ENCODE data around the gene RSPH1. TPM values are rescaled to one million over a fixed set of nuclear protein-coding genes. Genes with fewer than 3 reads are reported as not detected.

Gene RSPH1
- total RNA-seq, 1 donor = not detected

DNA sequence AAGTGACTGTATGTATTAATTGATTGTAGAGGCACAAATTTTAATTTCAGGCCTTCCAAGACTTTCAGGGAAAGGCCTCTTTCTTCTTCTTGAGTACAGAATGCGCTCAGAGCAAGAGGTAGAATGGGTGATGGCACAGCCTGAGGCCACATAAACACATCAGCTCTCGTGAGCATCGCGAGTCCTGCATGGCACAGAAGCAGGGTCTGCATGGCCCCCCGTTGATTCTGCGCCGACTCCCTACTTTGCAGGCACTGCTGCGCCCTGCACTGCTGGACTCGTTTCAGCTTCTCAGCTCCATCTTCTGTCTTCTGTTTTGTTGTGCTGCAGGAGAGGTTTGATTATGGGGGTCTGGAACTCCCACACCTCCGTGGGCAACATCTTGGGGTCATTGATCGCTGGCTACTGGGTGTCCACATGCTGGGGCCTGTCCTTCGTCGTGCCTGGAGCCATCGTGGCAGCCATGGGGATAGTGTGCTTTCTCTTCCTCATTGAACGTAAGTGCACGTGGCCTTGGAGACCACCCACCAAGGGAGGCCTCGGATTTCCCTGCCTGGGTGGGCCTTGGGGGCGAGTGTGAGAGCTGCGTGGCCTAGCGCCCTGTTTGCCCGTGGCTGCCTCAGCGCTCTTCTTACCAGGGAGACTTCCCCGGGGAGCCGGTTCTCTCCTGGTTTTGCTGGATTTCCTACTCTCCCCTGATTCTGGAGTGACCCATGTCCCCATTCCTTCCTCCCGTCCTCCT, 47.3 kb upstream of the RSPH1 start:
- Histone ChIP-seq H3K4me3 (ENCODE audit: insufficient read depth, low read length) (no peak overlapping the region), H3K36me3 (ENCODE audit: insufficient read depth, low read length) (no peaks in the 10 kb centered on the region), H4K20me1 (ENCODE audit: insufficient read depth, low read length) (no peaks in the 10 kb centered on the region), H3K4me1 (ENCODE audit: insufficient read depth, low read length) (no peaks in the 10 kb centered on the region), H3K27ac (ENCODE audit: low read depth, low read length) (no peak overlapping the region), H3K27me3 (ENCODE audit: insufficient read depth, low read length) (peaks cover 6% of the 10 kb centered on the region), H2AFZ (ENCODE audit: low read length) (no peak overlapping the region), H3K9me3 (ENCODE audit: low read depth, low read length) (no peaks in the 10 kb centered on the region), H3K79me2 (ENCODE audit: insufficient read depth, low read length) (no peaks in the 10 kb centered on the region), H3K4me2 (ENCODE audit: insufficient read depth, low read length) (no peak overlapping the region)
- no peak for DNase-seq (ENCODE audit: insufficient read length, low spot score, missing footprints)
- TF ChIP-seq, protein P1, sequence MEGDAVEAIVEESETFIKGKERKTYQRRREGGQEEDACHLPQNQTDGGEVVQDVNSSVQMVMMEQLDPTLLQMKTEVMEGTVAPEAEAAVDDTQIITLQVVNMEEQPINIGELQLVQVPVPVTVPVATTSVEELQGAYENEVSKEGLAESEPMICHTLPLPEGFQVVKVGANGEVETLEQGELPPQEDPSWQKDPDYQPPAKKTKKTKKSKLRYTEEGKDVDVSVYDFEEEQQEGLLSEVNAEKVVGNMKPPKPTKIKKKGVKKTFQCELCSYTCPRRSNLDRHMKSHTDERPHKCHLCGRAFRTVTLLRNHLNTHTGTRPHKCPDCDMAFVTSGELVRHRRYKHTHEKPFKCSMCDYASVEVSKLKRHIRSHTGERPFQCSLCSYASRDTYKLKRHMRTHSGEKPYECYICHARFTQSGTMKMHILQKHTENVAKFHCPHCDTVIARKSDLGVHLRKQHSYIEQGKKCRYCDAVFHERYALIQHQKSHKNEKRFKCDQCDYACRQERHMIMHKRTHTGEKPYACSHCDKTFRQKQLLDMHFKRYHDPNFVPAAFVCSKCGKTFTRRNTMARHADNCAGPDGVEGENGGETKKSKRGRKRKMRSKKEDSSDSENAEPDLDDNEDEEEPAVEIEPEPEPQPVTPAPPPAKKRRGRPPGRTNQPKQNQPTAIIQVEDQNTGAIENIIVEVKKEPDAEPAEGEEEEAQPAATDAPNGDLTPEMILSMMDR (IDR thresholded peaks at IDR 0.05; ENCODE audit: extremely low read depth, low read depth, low read length) = no peak

GRCh38 chr21:42542596-42542995, 46.6 kb upstream of the RSPH1 start:
- Histone ChIP-seq H3K79me2 (ENCODE audit: insufficient read depth, low read length) (no peaks in the 10 kb centered on the region), H3K27ac (ENCODE audit: low read depth, low read length) (no peak overlapping the region), H3K9me3 (ENCODE audit: low read depth, low read length) (no peaks in the 10 kb centered on the region), H3K4me1 (ENCODE audit: insufficient read depth, low read length) (no peaks in the 10 kb centered on the region), H2AFZ (ENCODE audit: low read length) (no peak overlapping the region), H4K20me1 (ENCODE audit: insufficient read depth, low read length) (no peaks in the 10 kb centered on the region), H3K36me3 (ENCODE audit: insufficient read depth, low read length) (no peaks in the 10 kb centered on the region), H3K4me3 (ENCODE audit: insufficient read depth, low read length) (no peak overlapping the region), H3K4me2 (ENCODE audit: insufficient read depth, low read length) (no peak overlapping the region), H3K27me3 (ENCODE audit: insufficient read depth, low read length) (peaks cover 6% of the 10 kb centered on the region)
- no peak for DNase-seq (ENCODE audit: insufficient read length, low spot score, missing footprints)
- TF ChIP-seq, protein P1 (IDR thresholded peaks at IDR 0.05; ENCODE audit: extremely low read depth, low read depth, low read length) = no peak

DNA sequence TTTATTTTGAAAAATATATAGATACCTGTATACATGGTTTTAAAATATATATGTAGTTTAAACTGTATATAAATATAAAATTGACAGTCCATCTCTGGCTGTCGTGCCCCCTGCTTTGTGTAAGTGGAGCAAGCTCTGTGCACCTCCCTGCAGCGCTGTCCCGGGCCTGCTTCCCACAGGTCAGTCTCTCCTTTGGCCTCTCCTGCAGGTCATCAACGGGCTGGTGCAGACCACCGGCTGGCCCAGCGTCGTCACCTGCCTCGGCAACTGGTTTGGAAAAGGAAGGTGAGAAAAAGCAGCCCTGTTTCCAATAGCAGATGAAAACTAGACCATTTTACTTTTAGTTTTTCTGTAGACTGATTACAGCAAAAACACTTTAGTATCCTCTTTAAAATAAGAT, 46.2 kb upstream of the RSPH1 start:
- H3K4me3 ChIP-seq (ENCODE audit: insufficient read depth, low read length) = no peak overlapping the region
- H2AFZ ChIP-seq (ENCODE audit: low read length) = no peak overlapping the region
- H4K20me1 ChIP-seq (ENCODE audit: insufficient read depth, low read length) = no peaks in the 10 kb centered on the region
- peaks cover 6% of the 10 kb centered on the region for H3K27me3 ChIP-seq (ENCODE audit: insufficient read depth, low read length)
- H3K9me3 ChIP-seq (ENCODE audit: low read depth, low read length) = no peaks in the 10 kb centered on the region
- H3K4me2 ChIP-seq (ENCODE audit: insufficient read depth, low read length) = no peak overlapping the region
- H3K36me3 ChIP-seq (ENCODE audit: insufficient read depth, low read length) = no peaks in the 10 kb centered on the region
- TF ChIP-seq, protein P1 (IDR thresholded peaks at IDR 0.05; ENCODE audit: extremely low read depth, low read depth, low read length) = no peak
- DNase-seq (ENCODE audit: insufficient read length, low spot score, missing footprints) = no peak
- H3K4me1 ChIP-seq (ENCODE audit: insufficient read depth, low read length) = no peaks in the 10 kb centered on the region
- no peaks in the 10 kb centered on the region for H3K79me2 ChIP-seq (ENCODE audit: insufficient read depth, low read length)
- no peak overlapping the region for H3K27ac ChIP-seq (ENCODE audit: low read depth, low read length)

GRCh38 chr21:42541618-42542017, 45.6 kb upstream of the RSPH1 start:
- Histone ChIP-seq H2AFZ (ENCODE audit: low read length) (no peak overlapping the region), H3K27ac (ENCODE audit: low read depth, low read length) (no peak overlapping the region), H3K4me2 (ENCODE audit: insufficient read depth, low read length) (no peak overlapping the region), H3K9me3 (ENCODE audit: low read depth, low read length) (no peaks in the 10 kb centered on the region), H3K4me1 (ENCODE audit: insufficient read depth, low read length) (no peaks in the 10 kb centered on the region), H3K36me3 (ENCODE audit: insufficient read depth, low read length) (no peaks in the 10 kb centered on the region), H3K27me3 (ENCODE audit: insufficient read depth, low read length) (peaks cover 6% of the 10 kb centered on the region), H3K79me2 (ENCODE audit: insufficient read depth, low read length) (no peaks in the 10 kb centered on the region), H4K20me1 (ENCODE audit: insufficient read depth, low read length) (no peaks in the 10 kb centered on the region), H3K4me3 (ENCODE audit: insufficient read depth, low read length) (no peak overlapping the region)
- no peak for DNase-seq (ENCODE audit: insufficient read length, low spot score, missing footprints)
- TF ChIP-seq, protein P1 (IDR thresholded peaks at IDR 0.05; ENCODE audit: extremely low read depth, low read depth, low read length) = no peak
